GM13976 (cell line): Measurements from ENCODE around the gene HYI.

Source experiments
- DNase-seq: peaks from one replicate; pipeline ENCODE4 v3.0.0; 2012; ENCODE audit warnings: low spot score
- CTCF ChIP-seq: IDR thresholded peaks from 2 replicates; pipeline ENCODE4 v1.5.1; 2012; ENCODE audit warnings: borderline replicate concordance, mild to moderate bottlenecking; ENCODE audit not compliant: insufficient read depth; ENCODE audit errors: extremely low read depth, missing control alignments, control extremely low read depth
- in situ Hi-C: fragments of 300-500 bp; cut with MboI; formaldehyde crosslinking; loops from one replicate; pipeline ENCODE4 v1.12.0; 2022; ENCODE audit warnings: low sequenced_read_pairs, mixed read lengths, inconsistent platforms; ENCODE audit not compliant: unreplicated experiment

The HYI gene

GRCh38 chr1:43435146-43436145 lies 18.3 kb downstream of the HYI start:
- no peak for TF ChIP-seq CTCF
- DNase-seq: no peak
- in situ Hi-C loops: no loop called here

GRCh38 chr1:43434256-43434655 lies 19.5 kb downstream of the HYI start:
- no peak for DNase-seq
- no peak for TF ChIP-seq CTCF
- in situ Hi-C loops: no loop called here

GRCh38 chr1:43432907-43433306 lies 20.8 kb downstream of the HYI start:
- no peak for TF ChIP-seq CTCF
- in situ Hi-C loops: no loop called here
- no peak for DNase-seq

- DNase-seq: no peak
- TF ChIP-seq CTCF: no peak
- in situ Hi-C loops: no loop called here
These were observed 21.4 kb downstream of the HYI start for GRCh38 chr1:43432171-43432860.

GRCh38 chr1:43431676-43432075 lies 22.1 kb downstream of the HYI start:
- in situ Hi-C loops: no loop called here
- no peak for TF ChIP-seq CTCF
- no peak for DNase-seq

GRCh38 chr1:43430831-43431230 lies 22.9 kb downstream of the HYI start:
- no peak for DNase-seq
- TF ChIP-seq CTCF: no peak
- in situ Hi-C loops: no loop called here
